B cell (primary cell): ENCODE results near the gene RAD51B. TPM values are rescaled to one million over a fixed set of nuclear protein-coding genes. Genes with fewer than 3 reads are reported as not detected.

Experiments
- ATAC-seq: fragments of 200-7000 bp; cut with Tn5 transposase; one replicate; pipeline ENCODE4 v1.10.0; 2021; ENCODE audit warnings: low read depth, mild to moderate bottlenecking, moderate number of reproducible peaks, moderate library complexity
- CTCF ChIA-PET: fragments of 350-600 bp; sonication (Branson Sonifier 250); formaldehyde crosslinking; loops from one replicate; lab custom pipeline; 2021; ENCODE audit warnings: antibody characterized with exemption, inconsistent platforms; lab: Charles Lee
- POLR2A ChIA-PET: fragments of 350-600 bp; sonication (Branson Sonifier 250); formaldehyde crosslinking; loops from one replicate; lab custom pipeline; 2021; ENCODE audit warnings: antibody characterized with exemption; lab: Charles Lee
- DNase-seq: peaks from one replicate; pipeline ENCODE4 v3.0.0; 2013
- H2AFZ ChIP-seq: 2 replicates; pipeline ENCODE4 v1.6.1; 2012; ENCODE audit warnings: mild to moderate bottlenecking, low read depth, low read length; ENCODE audit not compliant: insufficient read depth, poor library complexity, severe bottlenecking
- H3K27ac ChIP-seq, 2 donors: 1 replicate in 1 of 2; 2 replicates in 1 of 2; pipeline ENCODE4 v1.5.1; 2012 to 2013; ENCODE audit warnings: low read length in 2 of 2, mild to moderate bottlenecking in 2 of 2, moderate library complexity in 1 of 2
- H3K27me3 ChIP-seq, 4 experiments: fragments of 200-600 bp in 1 of 4; sonication (generic) in 1 of 4; replicated peaks in 1 of 4; 1 replicate in 2 of 4; 2 replicates in 2 of 4; pipeline versions ENCODE4 v1.6.1 to v1.7.0; 2013 to 2016; ENCODE audit warnings: low read length in 3 of 4, mild to moderate bottlenecking in 2 of 4, mixed read lengths in 1 of 4, moderate library complexity in 1 of 4; ENCODE audit not compliant: insufficient read depth in 4 of 4, control insufficient read depth in 3 of 4; ENCODE audit errors: control extremely low read depth in 1 of 4
- H3K36me3 ChIP-seq, 2 experiments: replicated peaks in 1 of 2; 1 replicate in 1 of 2; 2 replicates in 1 of 2; pipeline versions ENCODE4 v1.6.1 to v1.7.1; 2013; ENCODE audit warnings: low read length in 1 of 2; ENCODE audit not compliant: insufficient read depth in 2 of 2, control insufficient read depth in 1 of 2; ENCODE audit errors: control extremely low read depth in 1 of 2, extremely low read depth in 1 of 2
- H3K4me1 ChIP-seq, 2 donors: fragments of 200-600 bp in 1 of 2; sonication (generic) in 1 of 2; 1 replicate in 1 of 2; 2 replicates in 1 of 2; pipeline versions ENCODE4 v1.5.1 to v1.6.1; 2013 to 2017; ENCODE audit warnings: low read length in 2 of 2; ENCODE audit not compliant: control insufficient read depth in 2 of 2, insufficient read depth in 2 of 2
- H3K4me2 ChIP-seq: replicated peaks from 2 replicates; pipeline ENCODE3; 2012; ENCODE audit warnings: mild to moderate bottlenecking, low read depth, low read length; ENCODE audit not compliant: poor library complexity, severe bottlenecking
- H3K4me3 ChIP-seq, 5 experiments: fragments of 200-600 bp in 1 of 5; sonication (generic) in 1 of 5; 1 replicate in 3 of 5; 2 replicates in 2 of 5; pipeline versions ENCODE4 v1.5.1 to v1.7.0; 2011 to 2016; ENCODE audit warnings: low read length in 4 of 5, mild to moderate bottlenecking in 4 of 5, low read depth in 2 of 5, control low read depth in 1 of 5, moderate library complexity in 1 of 5; ENCODE audit not compliant: insufficient read depth in 1 of 5; ENCODE audit errors: control extremely low read depth in 1 of 5, extremely low read depth in 1 of 5
- H3K79me2 ChIP-seq: fragments of 200-600 bp; sonication (generic); one replicate; pipeline ENCODE4 v1.6.0; 2016; ENCODE audit warnings: low read length; ENCODE audit not compliant: control insufficient read depth, insufficient read depth
- H3K9ac ChIP-seq: fragments of 200-600 bp; sonication (generic); 2 replicates; pipeline ENCODE4 v1.6.1; 2017; ENCODE audit warnings: mild to moderate bottlenecking, low read length, moderate library complexity
- H3K9me3 ChIP-seq, 3 donors: one replicate each; pipeline versions ENCODE4 v1.6.1 to v1.7.1; 2013; ENCODE audit warnings: low read length in 2 of 3; ENCODE audit not compliant: control insufficient read depth in 2 of 3, insufficient read depth in 1 of 3; ENCODE audit errors: control extremely low read depth in 1 of 3
- H4K20me1 ChIP-seq: 2 replicates; pipeline ENCODE4 v1.6.0; 2012; ENCODE audit warnings: mild to moderate bottlenecking, low read length; ENCODE audit not compliant: insufficient read depth, control insufficient read depth, poor library complexity, severe bottlenecking
- H3K27ac Mint-ChIP-seq: one replicate; pipeline ENCODE4 v1.8.0; 2021; ENCODE audit warnings: mixed read lengths
- H3K27me3 Mint-ChIP-seq: one replicate; pipeline ENCODE4 v1.8.0; 2021; ENCODE audit warnings: mixed read lengths
- H3K4me1 Mint-ChIP-seq: one replicate; pipeline ENCODE4 v1.8.0; 2021; ENCODE audit warnings: mixed read lengths
- H3K4me3 Mint-ChIP-seq: one replicate; pipeline ENCODE4 v1.8.0; 2021; ENCODE audit warnings: mixed read lengths
- H3K9me3 Mint-ChIP-seq: one replicate; pipeline ENCODE4 v1.8.0; 2022; ENCODE audit warnings: mixed read lengths; ENCODE audit not compliant: insufficient read depth
- CTCF ChIP-seq: fragments of 200-600 bp; IDR thresholded peaks from one replicate; pipeline ENCODE4 v1.8.0; 2022; ENCODE audit warnings: antibody characterized with exemption, mild to moderate bottlenecking
- EZH2 ChIP-seq: IDR thresholded peaks from 2 replicates; pipeline ENCODE4 v1.6.1; 2012; ENCODE audit warnings: borderline replicate concordance, low read depth, mild to moderate bottlenecking, moderate library complexity, low read length; ENCODE audit not compliant: insufficient read depth, poor library complexity, severe bottlenecking
- WGBS: methylation state at CpG from one replicate; pipeline ENCODE4 v1.1.5; 2013; ENCODE audit warnings: missing lambda C conversion rate; ENCODE audit not compliant: insufficient coverage; 5-methylcytosine and 5-hydroxymethylcytosine counted together
- intact Hi-C: fragments of 100-400 bp; cut with micrococcal nuclease; formaldehyde crosslinking; loops from one replicate; pipeline ENCODE4 v1.10.0; 2022
- polyA plus RNA-seq: library from polyadenylated mRNA; depleted of rRNA; stranded (reverse); fragments of >200 nt; gene quantifications from 2 replicates; pipeline ENCODE4 v1.2.3, GENCODE V29; 2012
- total RNA-seq, 2 donors: library from RNA; stranded (reverse); fragments of 120-200 nt in 1 of 2; gene quantifications; 1 replicate in 1 of 2; 2 replicates in 1 of 2; pipeline versions ENCODE4 v1.2.3 to v1.2.4, GENCODE V29; 2013 to 2022

Gene RAD51B
- total and polyA plus RNA-seq, 2 donors (not counting 1 experiment from before 2014, with no cell fraction given), result 6.5 to 60.6 TPM

DNA sequence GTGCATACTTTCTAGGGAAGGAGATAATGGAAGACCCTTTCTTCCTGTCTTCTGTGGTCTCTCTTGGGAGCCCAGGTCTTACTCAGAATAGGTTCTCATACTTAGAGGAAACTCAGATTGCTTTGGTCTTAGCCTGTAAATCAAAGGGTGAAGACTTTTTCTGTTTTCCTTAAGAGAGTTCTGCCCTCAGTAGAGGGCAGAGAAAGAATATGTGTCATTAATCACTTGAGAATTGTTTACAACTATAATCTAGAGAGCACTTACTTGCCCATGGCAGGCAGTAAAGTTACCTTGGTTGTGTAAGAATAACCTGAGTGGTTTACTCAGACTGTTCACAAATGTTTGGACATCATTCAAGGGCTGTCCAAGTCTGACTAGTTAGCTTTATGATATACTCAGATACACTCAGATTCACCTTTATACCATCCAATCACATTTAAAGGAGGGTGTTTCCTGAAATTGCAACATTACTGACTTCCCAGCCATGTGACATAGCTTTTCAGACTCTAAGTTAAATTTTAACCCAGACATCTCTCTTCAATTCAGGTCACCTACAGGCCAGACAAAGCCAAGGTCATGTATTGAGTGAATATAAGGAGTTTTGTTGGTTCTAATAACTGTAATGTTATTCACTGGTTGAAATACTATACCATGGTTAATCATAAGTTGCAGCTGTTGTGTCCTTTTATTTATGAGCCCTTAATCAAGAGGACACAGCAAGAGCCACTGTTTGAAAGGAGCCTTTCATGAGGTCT lies 372.2 kb downstream of the RAD51B start:
- Mint-ChIP-seq H3K27me3 (no peaks in the 10 kb centered on the region), H3K27ac (no peak overlapping the region), H3K9me3 (no peaks in the 10 kb centered on the region), H3K4me3 (no peak overlapping the region), H3K4me1 (no peaks in the 10 kb centered on the region)
- no peak overlapping the region for H3K4me2 ChIP-seq
- intact Hi-C loops, result no loop called here
- no peaks in the 10 kb centered on the region for H3K27me3 ChIP-seq
- no peaks in the 10 kb centered on the region for H4K20me1 ChIP-seq
- ChIA-PET CTCF (no interaction called here), POLR2A (interaction anchor here (1.0 kb wide), 1 partner anchor 114 kb away, joined by 4 read pairs; no protein-coding TSS in a partner anchor)
- no peaks in the 10 kb centered on the region for H3K4me1 ChIP-seq
- H3K9me3 ChIP-seq, result no peaks in the 10 kb centered on the region
- H3K36me3 ChIP-seq, result peaks cover 0 to 1% of the 10 kb centered on the region in 2 experiments
- H3K9ac ChIP-seq, result no peak overlapping the region
- DNase-seq (no peak), ATAC-seq (no peak)
- no peak overlapping the region for H3K4me3 ChIP-seq
- no peak overlapping the region for H2AFZ ChIP-seq
- no peaks in the 10 kb centered on the region for H3K79me2 ChIP-seq
- no peak overlapping the region for H3K27ac ChIP-seq
- no peak for TF ChIP-seq CTCF
- TF ChIP-seq EZH2, result no peak

DNA sequence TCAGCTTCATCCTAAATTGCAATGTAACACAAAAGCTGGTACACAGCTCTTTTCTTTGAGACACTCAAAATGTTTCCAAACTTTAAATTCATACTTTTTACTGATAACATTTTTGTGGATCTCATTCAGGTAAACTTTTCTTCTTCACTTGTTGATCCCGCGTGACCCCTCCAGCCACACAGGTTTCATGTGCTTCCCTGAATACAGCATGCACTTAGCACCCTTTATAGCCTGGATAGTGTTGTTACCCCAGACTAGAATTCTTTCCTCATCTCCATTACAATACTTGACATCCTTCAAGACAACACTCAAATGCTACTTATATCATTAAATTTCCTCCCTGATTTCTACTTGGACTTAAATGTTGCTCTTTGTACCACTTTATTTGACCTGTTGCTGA lies 373.4 kb downstream of the RAD51B start:
- Histone ChIP-seq H3K4me1 (no peaks in the 10 kb centered on the region), H3K4me3 (no peak overlapping the region), H3K27me3 (no peaks in the 10 kb centered on the region), H3K27ac (no peak overlapping the region), H3K79me2 (no peaks in the 10 kb centered on the region), H2AFZ (no peak overlapping the region), H3K9ac (no peak overlapping the region), H3K36me3 (peaks cover 0 to 1% of the 10 kb centered on the region in 2 experiments), H3K9me3 (no peaks in the 10 kb centered on the region), H4K20me1 (no peaks in the 10 kb centered on the region), H3K4me2 (no peak overlapping the region)
- CTCF ChIA-PET, result no interaction called here
- TF ChIP-seq EZH2 (no peak), CTCF (no peak)
- no peak for DNase-seq
- ATAC-seq, result no peak
- Mint-ChIP-seq H3K4me3 (no peak overlapping the region), H3K27ac (no peak overlapping the region), H3K27me3 (no peaks in the 10 kb centered on the region), H3K9me3 (no peaks in the 10 kb centered on the region), H3K4me1 (no peaks in the 10 kb centered on the region)
- POLR2A ChIA-PET, result no interaction called here
- intact Hi-C loops, result no loop called here
- WGBS, result 100% methylated on average over 2 of the region's 2 CpGs
